Stimulated activated naive CD4-positive, alpha-beta T cell treated with Interleukin-2 at 50 U/mL for 16 hours (primary cell): ENCODE results near the gene ROMO1.
"Not testable (repeated sequence)": the region's sequence is repeated elsewhere in the genome, so short reads cannot be mapped to it uniquely, and the experiment has no call there.

Experiments used
- DNase-seq: peaks from one replicate; lab custom pipeline; 2025; lab: John Stamatoyannopoulos, UW

ROMO1 gene

DNA sequence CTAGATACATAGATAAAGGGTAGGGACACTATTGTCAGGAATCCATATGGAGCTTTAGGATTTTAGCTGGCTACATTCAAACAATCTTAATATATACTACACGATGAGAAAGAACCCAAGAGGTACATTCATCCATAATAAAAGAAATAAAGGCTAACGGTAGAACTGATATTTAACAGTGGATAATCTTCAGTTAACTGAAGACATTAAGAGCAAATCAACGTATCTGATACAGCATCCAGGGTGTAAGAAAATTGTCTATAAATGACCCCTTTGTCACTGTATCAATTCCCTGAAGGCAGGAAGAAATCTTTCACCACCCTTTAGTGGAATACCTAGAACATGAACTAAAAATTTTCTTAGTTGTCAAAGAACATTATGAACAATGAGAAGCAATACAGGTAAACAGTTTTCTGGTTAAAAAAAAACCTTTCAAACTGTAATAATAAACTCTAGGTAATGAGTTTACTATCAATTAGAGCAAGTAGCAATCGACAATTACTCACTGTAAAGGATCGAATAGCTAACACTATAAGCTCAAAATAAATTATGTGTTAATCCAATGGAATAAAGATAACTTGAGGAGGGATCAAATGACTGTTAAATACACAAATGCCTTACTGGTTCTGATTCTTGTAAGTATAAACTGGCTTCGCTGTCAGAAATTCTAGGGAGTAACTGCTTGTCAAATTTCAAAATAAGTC is 11.8 kb downstream of the ROMO1 start:
- no peak for DNase-seq

DNA sequence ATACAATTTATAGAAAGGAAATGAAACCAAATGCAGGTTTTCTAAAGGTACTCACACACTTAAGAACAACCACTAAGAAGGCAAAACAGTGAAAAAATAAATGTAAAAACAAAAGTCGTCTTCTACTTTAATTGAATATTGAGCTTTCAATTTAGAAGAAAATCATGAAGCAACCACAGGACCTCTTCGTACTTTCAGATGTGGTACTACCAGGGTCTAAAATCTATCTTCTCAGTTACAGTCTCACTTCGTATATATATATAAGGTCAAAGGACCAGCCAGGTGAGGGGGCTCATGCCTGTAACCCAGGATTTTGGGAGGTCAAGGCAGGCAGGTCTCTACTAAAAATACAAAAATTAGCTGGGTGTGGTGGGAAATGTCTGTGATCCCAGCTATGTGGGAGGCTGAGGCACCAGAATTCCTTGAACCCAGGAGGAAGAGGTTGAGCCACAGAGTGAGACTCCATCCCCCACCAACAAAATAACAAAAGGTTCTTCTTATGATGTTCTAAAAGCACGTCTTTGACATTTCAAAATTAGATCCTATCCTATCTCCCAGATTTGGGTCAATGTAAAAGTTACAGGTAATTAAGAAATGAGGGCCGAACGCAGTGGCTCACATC is 12.5 kb downstream of the ROMO1 start:
- no peak for DNase-seq

DNA sequence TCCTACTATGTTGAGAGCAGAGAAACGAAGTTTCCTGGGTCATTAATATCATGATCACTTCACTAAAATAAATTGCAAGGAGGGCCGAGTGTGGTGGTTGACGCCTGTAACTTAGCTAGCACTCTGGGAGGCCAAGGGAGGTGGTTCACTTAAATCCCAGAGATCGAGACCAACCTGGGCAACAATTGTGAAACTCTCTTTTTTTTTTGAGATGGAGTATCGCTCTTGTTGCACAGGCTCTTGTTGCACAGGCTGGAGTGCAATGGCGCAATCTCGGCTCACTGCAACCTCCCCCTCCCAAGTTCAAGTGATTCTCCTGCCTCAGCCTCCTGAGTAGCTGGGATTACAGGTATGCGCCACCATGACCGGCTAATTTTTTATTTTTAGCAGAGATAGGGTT is 13.9 kb downstream of the ROMO1 start:
- DNase-seq, result not testable (repeated sequence)

DNA sequence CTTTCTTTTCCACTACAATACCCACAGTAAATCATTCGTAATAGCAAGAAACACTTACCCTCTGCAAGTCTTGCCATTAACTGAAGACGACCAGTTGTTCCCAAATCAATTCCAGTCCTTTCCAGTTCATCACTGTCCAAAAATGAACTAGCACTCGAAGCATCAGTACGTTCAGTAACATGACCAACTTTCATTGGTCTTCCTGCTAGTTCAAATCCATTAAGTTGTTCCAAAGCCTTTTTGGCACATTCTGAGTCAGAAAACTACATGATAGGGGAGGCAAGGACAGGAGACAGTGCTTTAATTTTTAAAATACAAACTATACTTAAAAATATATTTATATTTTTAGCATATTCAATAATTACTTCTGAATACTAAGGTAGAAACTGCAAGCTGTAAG is 14.9 kb downstream of the ROMO1 start:
- DNase-seq, result no peak

DNA sequence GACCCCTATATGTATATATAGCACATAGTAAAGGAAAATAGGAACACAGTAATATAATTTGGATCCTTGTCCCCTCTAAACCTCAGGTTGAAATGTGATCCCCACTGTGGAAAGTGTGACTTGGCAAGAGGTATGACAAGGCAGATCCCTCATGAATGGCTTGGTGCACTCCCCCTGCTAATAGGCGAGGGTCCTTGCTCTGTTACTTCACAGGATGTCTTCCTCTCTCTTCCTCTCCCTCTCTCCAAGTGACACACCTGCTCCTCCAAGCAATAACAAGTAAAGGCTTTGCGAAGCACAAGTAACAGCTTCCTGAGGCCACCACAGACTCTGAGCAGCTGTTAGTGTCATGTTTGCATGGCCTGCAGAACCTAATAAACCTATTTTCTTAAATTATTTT is 16.4 kb downstream of the ROMO1 start:
- DNase-seq, result no peak

DNA sequence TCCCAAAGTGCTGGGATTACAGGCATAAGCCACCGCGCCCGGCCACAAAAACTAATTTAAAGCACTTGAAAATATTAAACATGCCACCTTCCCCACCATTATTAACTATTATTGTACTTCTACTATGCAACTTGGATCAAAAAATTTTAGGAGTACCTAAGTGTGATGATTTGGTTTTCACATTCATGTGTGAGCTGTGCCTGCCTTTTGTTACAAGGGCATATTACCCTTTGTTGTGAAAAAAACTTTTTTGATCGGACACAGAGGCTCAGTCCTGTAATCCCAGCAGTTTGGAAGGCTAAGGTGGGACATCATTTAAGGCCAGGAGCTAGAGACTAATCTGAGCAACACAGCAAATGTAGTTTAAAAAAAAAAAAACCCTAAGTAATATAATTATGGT is 17.1 kb downstream of the ROMO1 start:
- no peak for DNase-seq

DNA sequence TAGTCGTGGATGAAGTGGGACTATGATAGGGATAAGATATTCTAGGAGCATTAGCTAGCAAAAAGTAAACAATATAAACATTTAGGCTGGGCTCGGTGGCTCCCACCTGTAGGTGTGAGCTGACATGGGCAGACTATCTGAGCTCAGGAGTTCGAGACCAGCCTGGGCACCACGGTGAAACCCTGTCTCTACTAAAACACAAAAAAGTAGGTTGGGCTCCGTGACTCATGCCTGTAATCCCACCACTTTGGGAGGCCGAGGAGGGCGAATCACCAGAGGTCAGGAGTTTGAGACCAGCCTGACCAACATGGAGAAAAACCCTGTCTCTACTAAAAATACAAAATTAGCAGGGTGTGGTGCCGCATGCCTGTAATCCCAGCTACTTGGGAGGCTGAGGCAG is 19.1 kb downstream of the ROMO1 start:
- not testable (repeated sequence) for DNase-seq

DNA sequence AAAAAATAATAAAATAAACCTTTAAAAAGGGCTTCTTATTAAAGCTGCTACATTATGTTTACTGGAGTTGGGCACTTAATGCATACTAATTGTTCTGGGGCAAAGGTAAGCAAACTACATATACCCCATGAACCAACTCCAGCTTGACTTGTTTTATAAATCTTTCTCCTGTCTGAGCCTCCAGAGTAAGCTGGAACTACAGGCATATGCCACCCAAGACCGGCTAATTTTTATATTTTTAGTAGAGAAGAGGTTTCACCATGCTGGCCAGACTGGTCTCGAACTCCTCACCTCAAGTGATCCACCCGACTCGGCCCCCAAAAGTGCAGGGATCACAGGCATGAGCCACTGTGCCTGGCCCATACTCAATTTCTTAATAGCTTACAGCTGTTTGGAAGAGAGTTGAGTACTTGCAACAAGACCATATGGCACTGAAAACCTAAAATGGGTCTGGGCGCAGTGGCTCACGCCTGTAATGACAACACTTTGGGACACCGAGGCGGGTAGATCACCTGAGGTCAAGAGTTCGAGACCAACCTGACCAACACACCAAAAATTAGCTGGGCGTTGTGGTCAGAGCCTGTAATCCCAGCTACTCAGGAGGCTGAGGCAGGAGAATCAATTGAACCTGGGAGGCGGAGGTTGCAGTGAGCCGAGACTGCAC is 19.9 kb downstream of the ROMO1 start:
- no peak for DNase-seq

DNA sequence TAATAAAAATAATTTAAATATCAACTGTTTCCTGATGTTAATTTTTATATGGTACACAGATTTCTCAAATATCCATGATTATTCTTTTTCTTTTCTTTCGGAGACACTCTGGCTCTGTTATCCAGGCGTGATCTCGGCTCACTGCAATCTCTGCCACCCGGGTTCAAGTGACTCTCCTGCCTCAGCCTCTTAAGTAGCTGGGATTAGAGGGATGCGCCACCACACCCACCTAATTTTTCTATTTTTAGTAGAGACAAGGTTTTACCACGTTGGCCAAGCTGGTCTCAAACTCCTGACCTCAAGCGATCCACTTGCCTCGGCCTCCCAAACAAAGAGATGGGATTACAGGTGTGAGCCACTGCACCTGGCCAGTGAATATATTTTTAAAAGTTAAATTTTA is 20.5 kb downstream of the ROMO1 start:
- DNase-seq, result no peak

DNA sequence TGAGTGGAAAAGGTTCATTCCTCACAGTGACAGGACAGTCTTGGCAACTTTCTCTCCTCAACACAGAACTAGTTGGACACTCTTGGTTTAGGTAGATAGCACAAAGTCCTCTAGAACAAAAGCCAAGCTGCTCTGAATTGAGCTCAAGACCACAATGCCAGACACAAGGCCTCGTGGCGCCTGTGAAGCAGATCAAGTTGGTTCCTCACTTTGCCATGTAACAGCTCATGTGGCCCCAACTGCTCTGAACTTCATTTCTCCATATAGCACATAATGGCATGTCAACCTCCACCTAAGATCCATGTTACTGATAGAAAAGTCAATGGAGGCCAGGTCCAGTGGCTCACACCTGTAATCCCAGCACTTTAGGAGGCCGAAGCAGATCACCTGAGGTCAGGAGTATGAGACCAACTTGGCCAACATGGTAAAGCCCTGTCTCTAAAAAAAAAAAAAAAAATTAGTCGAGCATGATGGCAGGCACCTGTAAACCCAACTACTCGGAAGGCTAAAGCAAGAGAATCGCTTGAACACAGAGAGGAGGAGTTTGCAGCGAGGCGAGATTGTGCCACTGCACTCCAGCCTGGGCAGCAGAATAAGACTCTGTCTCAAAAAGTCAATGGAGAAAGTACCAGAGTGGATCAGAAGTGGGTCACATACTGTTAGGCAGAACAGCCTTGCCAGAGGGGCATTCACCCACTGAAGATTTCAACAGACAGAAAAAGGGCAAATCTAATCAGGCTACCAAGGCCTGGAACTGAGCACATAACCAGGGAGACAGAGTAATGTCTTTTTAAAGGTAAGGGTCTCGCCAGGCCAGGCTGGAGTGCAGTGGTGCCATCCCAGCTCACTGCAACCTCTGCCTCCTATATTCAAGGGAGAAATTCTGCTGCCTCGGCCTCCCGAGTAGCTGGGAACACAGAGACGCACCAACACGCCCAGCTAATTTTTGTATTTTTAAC is 21.2 kb downstream of the ROMO1 start:
- DNase-seq, result no peak

DNA sequence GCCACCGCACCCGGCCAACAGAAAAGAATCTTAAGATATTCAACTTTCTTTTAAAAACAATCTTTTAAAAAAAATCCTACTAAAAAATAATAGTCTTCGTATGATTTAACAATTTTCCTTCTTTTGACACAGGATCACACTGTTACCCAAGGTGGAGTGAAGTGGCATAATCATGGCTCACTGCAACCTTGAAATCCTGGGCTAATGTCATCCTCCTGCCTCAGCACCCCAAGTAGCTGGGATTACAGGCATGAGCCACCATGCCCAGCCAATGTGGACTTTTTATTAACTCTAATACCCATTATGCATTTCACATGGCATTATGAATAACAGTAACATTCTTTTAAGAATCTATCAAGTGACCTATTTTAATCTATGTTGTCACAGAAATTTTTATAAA is 22.0 kb downstream of the ROMO1 start:
- no peak for DNase-seq

DNA sequence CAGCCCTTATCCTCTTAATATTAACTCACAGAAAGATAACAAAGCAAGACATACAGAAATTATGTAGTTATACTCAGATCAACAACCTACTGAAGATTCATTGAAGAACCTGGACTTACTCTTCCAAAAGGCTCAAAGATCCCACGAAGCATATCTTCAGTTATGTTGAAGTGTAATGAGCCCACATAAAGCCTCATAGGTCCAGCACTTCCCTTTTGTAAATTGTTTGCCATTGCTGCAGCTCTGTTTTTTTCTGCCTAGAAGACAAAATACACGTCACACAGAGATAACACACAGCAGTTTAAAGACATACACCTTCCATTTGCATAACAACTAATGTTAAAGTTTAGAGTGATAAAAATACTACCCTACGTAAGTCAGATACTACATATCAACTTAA is 22.4 kb downstream of the ROMO1 start:
- no peak for DNase-seq

DNA sequence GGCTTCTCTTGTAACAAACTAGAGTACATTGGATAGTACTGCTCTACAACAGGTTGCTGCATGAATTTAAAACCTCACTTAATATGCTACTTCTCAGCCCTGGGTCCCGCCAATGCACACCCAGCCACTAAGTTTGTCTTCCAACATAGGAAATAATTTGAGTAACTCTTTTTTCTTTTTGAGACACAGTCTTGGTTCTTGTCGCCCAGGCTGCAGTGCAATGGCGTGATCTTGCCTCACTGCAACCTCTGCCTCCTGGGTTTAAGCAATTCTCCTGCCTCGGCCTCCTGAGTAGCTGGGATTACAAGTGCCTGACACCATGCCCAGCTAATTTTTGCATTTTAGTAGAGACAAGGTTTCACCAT is 24.1 kb downstream of the ROMO1 start:
- DNase-seq, result not testable (repeated sequence)

DNA sequence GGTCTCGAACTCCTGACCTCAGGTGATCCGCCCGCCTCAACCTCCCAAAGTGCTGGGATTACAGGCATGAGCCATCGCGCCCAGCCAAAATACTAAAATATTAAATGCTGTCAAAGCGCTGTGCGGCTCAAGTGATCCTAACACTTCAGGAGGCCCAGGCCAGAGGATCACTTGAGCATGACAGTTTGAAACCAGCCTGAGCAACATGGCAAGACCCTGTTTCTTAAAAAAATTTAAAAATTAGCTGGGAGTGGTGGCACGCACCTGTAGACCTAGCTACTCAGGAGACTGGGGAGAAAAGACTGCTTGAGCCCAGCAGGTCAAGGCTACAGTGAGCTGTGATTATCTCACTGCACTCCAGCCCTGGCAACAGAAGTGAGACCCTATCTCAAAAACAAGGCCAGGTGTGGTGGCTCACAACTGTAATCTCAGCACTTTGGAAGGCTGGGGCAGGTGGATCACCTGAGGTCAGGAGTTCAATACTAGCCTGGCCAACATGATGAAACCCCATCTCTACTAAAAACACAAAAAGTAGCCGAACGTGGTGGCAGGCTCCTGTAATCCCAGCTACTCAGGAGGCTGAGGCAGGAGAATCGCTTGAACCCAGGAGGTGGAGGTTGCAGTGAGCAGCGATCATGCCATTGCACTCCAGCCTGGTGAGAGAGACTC is 24.6 kb downstream of the ROMO1 start:
- DNase-seq, result not testable (repeated sequence)

DNA sequence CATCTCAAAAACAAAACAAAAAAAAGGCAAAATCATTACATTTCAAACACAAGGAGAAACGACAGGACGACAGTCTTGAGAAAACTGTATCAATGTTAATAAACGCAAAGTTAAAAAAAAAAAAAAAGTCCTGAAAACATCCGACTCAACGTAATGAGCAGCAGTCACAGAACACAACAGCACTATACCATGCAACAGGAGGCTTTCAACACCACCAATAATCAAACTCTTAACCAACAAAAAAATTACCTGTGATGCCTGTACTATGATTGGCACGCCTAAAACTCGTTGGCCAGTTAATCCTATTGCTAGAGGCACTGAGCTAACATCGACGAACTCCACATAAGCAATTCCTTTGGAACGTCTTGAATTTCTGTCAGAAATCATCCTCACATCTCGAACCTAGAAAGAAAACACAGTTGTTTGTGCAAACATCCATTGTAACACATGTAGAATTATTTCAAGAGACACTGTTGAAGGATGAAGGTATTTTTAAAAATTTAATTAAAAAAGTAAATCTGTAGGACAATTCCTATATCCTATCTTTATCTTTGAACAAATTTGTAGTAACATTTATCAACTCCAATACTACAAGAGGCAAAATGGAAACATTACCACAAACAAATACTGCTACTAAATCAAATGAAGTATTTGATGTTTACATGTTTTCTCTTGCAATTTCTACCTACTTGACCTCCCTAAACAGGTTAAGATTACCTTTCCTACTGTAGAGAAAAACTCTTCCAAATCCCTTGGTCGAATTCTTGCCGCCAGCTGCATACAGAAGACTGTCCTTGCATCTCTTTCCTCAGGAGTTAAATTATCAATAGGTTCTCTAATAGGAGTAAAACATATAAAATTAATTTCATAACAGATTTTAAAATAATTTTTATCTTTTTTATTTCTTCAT is 25.4 kb downstream of the ROMO1 start:
- DNase-seq, result no peak

DNA sequence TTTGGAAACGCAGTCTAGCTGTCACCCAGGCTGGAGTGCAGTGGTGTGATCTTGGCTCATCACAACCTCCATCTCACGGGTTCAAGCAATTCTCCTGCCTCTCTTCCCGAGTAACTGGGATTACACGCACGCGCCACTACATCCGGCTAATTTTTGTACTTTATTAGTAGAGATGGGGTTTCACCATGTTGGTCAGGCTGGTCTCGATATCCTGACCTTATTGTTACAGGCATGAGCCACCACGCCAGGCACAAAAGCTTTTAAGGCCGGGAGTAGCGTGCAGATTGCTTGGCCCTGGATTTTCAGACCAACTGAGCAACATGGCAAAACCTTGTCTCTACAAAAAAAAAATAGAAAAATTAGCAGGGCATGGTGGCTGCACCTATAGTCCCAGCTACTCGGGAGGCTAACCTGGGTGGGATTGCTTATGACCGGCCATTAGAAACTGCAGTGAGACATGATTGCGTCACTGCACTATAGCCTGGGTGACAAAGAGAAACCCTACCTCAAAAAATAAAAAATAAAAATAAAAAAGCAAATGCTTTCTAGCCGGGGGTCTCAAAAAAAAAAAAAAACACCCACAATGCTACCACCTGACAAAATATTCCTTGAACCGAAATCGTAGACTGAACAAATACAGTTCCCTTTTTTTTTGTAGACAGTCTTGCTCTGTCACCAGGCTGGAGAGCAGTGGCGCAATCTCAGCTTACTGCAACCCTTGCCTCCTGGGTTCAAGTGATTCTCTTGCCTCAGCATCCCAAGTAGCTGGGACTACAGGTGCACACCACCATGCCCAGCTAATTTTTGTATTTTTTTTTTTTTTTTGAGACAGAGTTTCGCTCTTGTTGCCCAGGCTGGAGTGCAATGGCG is 27.9 kb downstream of the ROMO1 start:
- DNase-seq, result no peak

DNA sequence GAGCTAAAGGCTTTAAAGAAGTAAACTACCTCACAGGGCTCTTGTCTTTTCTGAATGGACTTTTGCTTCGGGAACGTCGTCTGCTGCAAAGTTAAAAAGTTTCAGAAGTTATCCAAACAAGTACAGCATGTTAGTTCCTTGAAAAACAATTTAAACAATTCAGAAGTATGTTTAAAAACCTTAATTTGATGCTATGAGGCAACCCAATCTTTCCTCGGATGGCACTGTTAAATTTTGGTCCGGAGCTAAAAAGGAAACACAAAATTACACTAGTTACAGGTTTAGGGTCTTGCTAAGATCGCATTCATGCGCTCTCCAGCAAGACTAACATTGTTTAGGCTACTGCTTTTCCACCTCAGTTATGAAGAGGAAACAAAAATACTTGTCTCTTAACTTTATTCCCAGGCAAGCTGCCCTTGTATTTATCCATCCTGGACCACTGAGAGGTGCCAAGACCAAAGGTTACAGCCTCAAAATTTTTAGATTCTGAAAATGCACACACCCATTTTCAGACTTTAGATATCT is 30.1 kb downstream of the ROMO1 start:
- no peak for DNase-seq

DNA sequence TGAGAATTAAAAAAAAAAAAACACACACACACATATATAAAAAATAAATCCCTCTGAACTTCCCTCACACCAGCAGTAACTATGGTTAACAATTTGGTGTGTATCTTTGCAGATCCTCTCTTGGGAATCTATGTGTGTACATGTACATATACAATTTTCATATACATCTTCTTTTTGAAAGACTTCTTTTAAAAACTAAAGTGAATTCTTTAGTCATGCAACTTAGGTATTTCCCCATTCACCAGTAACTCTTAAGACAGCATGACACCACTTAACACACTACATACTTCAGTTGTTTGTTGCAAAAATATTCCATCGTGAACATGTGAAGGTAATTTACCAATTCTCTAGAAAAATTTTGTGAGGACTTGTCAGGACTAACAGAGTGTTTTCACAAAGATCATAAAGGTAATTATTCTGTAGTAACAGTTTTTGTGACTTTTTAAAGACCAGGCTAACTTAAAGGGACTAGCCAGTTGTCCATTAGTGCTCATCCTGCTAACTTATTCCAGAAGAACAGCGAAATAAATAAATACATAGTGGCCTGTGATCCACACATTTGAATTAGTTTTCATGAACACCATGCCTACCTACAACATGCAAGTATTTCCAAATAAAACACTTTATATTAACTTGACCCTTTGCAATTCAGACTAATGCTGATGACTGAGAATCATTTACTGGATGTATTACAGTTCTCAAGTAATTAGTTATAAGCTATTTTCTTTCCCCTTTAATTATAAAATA is 30.8 kb downstream of the ROMO1 start:
- DNase-seq, result no peak
